GM12874 (cell line): ENCODE measurements around the gene BCL6.

Experiments used
- CTCF ChIP-seq: IDR thresholded peaks from 2 replicates; pipeline ENCODE4 v1.5.1; 2011; ENCODE audit warnings: low read depth, mild to moderate bottlenecking, control low read depth, low read length, moderate library complexity; ENCODE audit not compliant: insufficient read depth

The BCL6 gene

GRCh38 chr3:187725653-187726370 is 19.5 kb downstream of the BCL6 start:
- TF ChIP-seq CTCF, result no peak

GRCh38 chr3:187725224-187725623 is 20.0 kb downstream of the BCL6 start:
- no peak for TF ChIP-seq CTCF

- TF ChIP-seq CTCF, result no peak
Measured at GRCh38 chr3:187722206-187722612, 23.1 kb downstream of the BCL6 start.

- no peak for TF ChIP-seq CTCF
Measured at GRCh38 chr3:187721055-187721454, 24.2 kb downstream of the BCL6 start.

- TF ChIP-seq CTCF, result no peak
Measured at GRCh38 chr3:187720337-187720670, 25.0 kb downstream of the BCL6 start.

GRCh38 chr3:187719628-187720336 is 25.5 kb downstream of the BCL6 start:
- no peak for TF ChIP-seq CTCF

- TF ChIP-seq CTCF, result no peak
Measured at GRCh38 chr3:187718802-187719201, 26.5 kb downstream of the BCL6 start.
